Activated naive CD8-positive, alpha-beta T cell treated with anti-CD3 and anti-CD28 coated beads, Interleukin-2, amount 10 ng/mL, durations not matched to agents 7 days and 5 days (primary cell): ENCODE measurements around the gene MFAP2. TPM values are rescaled to one million over a fixed set of nuclear protein-coding genes. Genes with fewer than 3 reads are reported as not detected.
"Not testable (repeated sequence)": the region's sequence is repeated elsewhere in the genome, so short reads cannot be mapped to it uniquely, and the experiment has no call there.

Source experiments
- ATAC-seq: fragments of 150-1000 bp; cut with Tn5 transposase; one replicate; pipeline ENCODE4 v1.10.0; 2021; ENCODE audit warnings: low read depth, moderate library complexity
- POLR2A ChIA-PET: fragments of 350-600 bp; sonication (Branson Sonifier 250); formaldehyde crosslinking; loops from one replicate; lab custom pipeline; 2021; ENCODE audit warnings: antibody characterized with exemption; lab: Charles Lee
- DNase-seq: peaks from one replicate; pipeline ENCODE4 v3.0.0; 2021
- H3K27ac Mint-ChIP-seq: one replicate; pipeline ENCODE4 v1.8.0; 2022; ENCODE audit warnings: mild to moderate bottlenecking, mixed read lengths
- H3K27me3 Mint-ChIP-seq: one replicate; pipeline ENCODE4 v1.8.0; 2022; ENCODE audit warnings: mild to moderate bottlenecking, moderate library complexity, mixed read lengths
- H3K36me3 Mint-ChIP-seq: one replicate; pipeline ENCODE4 v1.8.0; 2021; ENCODE audit warnings: mild to moderate bottlenecking, mixed read lengths
- H3K4me1 Mint-ChIP-seq: one replicate; pipeline ENCODE4 v1.8.0; 2021; ENCODE audit warnings: mixed read lengths
- H3K4me3 Mint-ChIP-seq: one replicate; pipeline ENCODE4 v1.8.0; 2022; ENCODE audit warnings: mild to moderate bottlenecking, moderate library complexity, mixed read lengths
- H3K9me3 Mint-ChIP-seq: one replicate; pipeline ENCODE4 v1.8.0; 2021; ENCODE audit warnings: mixed read lengths
- total RNA-seq, 2 experiments: library from RNA; stranded (reverse); gene quantifications; one replicate each; pipeline ENCODE4 v1.2.3, GENCODE V29; 2021

The MFAP2 gene
- total RNA-seq, 2 experiments from 2014 or later, result not detected

GRCh38 chr1:16971341-16972188 lies 8.9 kb downstream of the MFAP2 start:
- no peak overlapping the region for H3K27ac Mint-ChIP-seq
- H3K4me1 Mint-ChIP-seq, result no peaks in the 10 kb centered on the region
- no peak for ATAC-seq
- H3K9me3 Mint-ChIP-seq, result no peaks in the 10 kb centered on the region
- POLR2A ChIA-PET, result no interaction called here
- no peak overlapping the region for H3K4me3 Mint-ChIP-seq
- DNase-seq, result no peak
- H3K36me3 Mint-ChIP-seq, result peaks cover 1% of the 10 kb centered on the region
- H3K27me3 Mint-ChIP-seq, result no peaks in the 10 kb centered on the region

- no peak overlapping the region for H3K4me3 Mint-ChIP-seq
- POLR2A ChIA-PET, result interaction anchor here (0.6 kb wide), 1 partner anchor 27 kb away, joined by 3 read pairs; no protein-coding TSS in a partner anchor
- no peaks in the 10 kb centered on the region for H3K4me1 Mint-ChIP-seq
- DNase-seq (no peak), ATAC-seq (no peak)
- no peaks in the 10 kb centered on the region for H3K9me3 Mint-ChIP-seq
- no peak overlapping the region for H3K27ac Mint-ChIP-seq
- H3K36me3 Mint-ChIP-seq, result peaks cover 3% of the 10 kb centered on the region
- no peaks in the 10 kb centered on the region for H3K27me3 Mint-ChIP-seq
These were observed 10.1 kb downstream of the MFAP2 start for GRCh38 chr1:16970132-16970910.

GRCh38 chr1:16969651-16970050 lies 10.8 kb downstream of the MFAP2 start:
- Mint-ChIP-seq H3K27ac (no peak overlapping the region), H3K9me3 (no peaks in the 10 kb centered on the region), H3K36me3 (peaks cover 3% of the 10 kb centered on the region), H3K27me3 (no peaks in the 10 kb centered on the region), H3K4me3 (no peak overlapping the region), H3K4me1 (no peaks in the 10 kb centered on the region)
- POLR2A ChIA-PET, result no interaction called here
- ATAC-seq (no peak), DNase-seq (no peak)

GRCh38 chr1:16969057-16969611 lies 11.3 kb downstream of the MFAP2 start:
- no peaks in the 10 kb centered on the region for H3K9me3 Mint-ChIP-seq
- POLR2A ChIA-PET, result no interaction called here
- no peak for DNase-seq
- no peak overlapping the region for H3K4me3 Mint-ChIP-seq
- H3K4me1 Mint-ChIP-seq, result no peaks in the 10 kb centered on the region
- H3K27ac Mint-ChIP-seq, result no peak overlapping the region
- ATAC-seq, result no peak
- H3K36me3 Mint-ChIP-seq, result peaks cover 3% of the 10 kb centered on the region
- H3K27me3 Mint-ChIP-seq, result no peaks in the 10 kb centered on the region

- ATAC-seq (no peak), DNase-seq (no peak)
- POLR2A ChIA-PET, result no interaction called here
- Mint-ChIP-seq H3K27me3 (no peaks in the 10 kb centered on the region), H3K9me3 (no peaks in the 10 kb centered on the region), H3K27ac (peak overlapping the region; percentile 56), H3K4me1 (no peaks in the 10 kb centered on the region), H3K36me3 (peaks cover 3% of the 10 kb centered on the region), H3K4me3 (no peak overlapping the region)
These were observed 12.0 kb downstream of the MFAP2 start for GRCh38 chr1:16968372-16968771.

- Mint-ChIP-seq H3K36me3 (peaks cover 3% of the 10 kb centered on the region), H3K4me3 (no peak overlapping the region), H3K27me3 (no peaks in the 10 kb centered on the region), H3K4me1 (no peaks in the 10 kb centered on the region), H3K27ac (no peak overlapping the region), H3K9me3 (no peaks in the 10 kb centered on the region)
- POLR2A ChIA-PET, result no interaction called here
- no peak for ATAC-seq
- no peak for DNase-seq
These were observed 12.5 kb downstream of the MFAP2 start for GRCh38 chr1:16967962-16968361.

- Mint-ChIP-seq H3K4me1 (no peaks in the 10 kb centered on the region), H3K27ac (no peak overlapping the region), H3K27me3 (no peaks in the 10 kb centered on the region), H3K36me3 (peaks cover 3% of the 10 kb centered on the region), H3K4me3 (no peak overlapping the region), H3K9me3 (no peaks in the 10 kb centered on the region)
- POLR2A ChIA-PET, result no interaction called here
- no peak for DNase-seq
- ATAC-seq, result no peak
These were observed 13.3 kb downstream of the MFAP2 start for GRCh38 chr1:16967095-16967575.

- no peaks in the 10 kb centered on the region for H3K27me3 Mint-ChIP-seq
- H3K9me3 Mint-ChIP-seq, result no peaks in the 10 kb centered on the region
- DNase-seq (no peak), ATAC-seq (no peak)
- no peak overlapping the region for H3K4me3 Mint-ChIP-seq
- no peaks in the 10 kb centered on the region for H3K4me1 Mint-ChIP-seq
- H3K36me3 Mint-ChIP-seq, result peaks cover 3% of the 10 kb centered on the region
- H3K27ac Mint-ChIP-seq, result no peak overlapping the region
- POLR2A ChIA-PET, result no interaction called here
These were observed 14.1 kb downstream of the MFAP2 start for GRCh38 chr1:16966282-16966681.

- POLR2A ChIA-PET, result no interaction called here
These were observed 14.8 kb downstream of the MFAP2 start for GRCh38 chr1:16965486-16966067.

GRCh38 chr1:16964169-16964568 lies 16.3 kb downstream of the MFAP2 start:
- H3K9me3 Mint-ChIP-seq, H3K4me1 Mint-ChIP-seq, POLR2A ChIA-PET, H3K36me3 Mint-ChIP-seq, ATAC-seq, DNase-seq, H3K27me3 Mint-ChIP-seq, H3K4me3 Mint-ChIP-seq: not testable (repeated sequence)
- H3K27ac Mint-ChIP-seq, result peak overlapping the region; percentile 45

More at GRCh38 chr1:16965486-16966067, 14.8 kb downstream of the MFAP2 start:
- no peaks in the 10 kb centered on the region for H3K9me3 Mint-ChIP-seq
- no peaks in the 10 kb centered on the region for H3K27me3 Mint-ChIP-seq
- no peak for DNase-seq
- H3K4me1 Mint-ChIP-seq, result peaks cover under 1% of the 10 kb centered on the region
- no peak overlapping the region for H3K4me3 Mint-ChIP-seq
- no peak for ATAC-seq
- no peak overlapping the region for H3K27ac Mint-ChIP-seq
- peaks cover 3% of the 10 kb centered on the region for H3K36me3 Mint-ChIP-seq

- H3K27me3 Mint-ChIP-seq, result no peaks in the 10 kb centered on the region
- ATAC-seq (no peak), DNase-seq (no peak)
- peaks cover 1% of the 10 kb centered on the region for H3K36me3 Mint-ChIP-seq
- no peaks in the 10 kb centered on the region for H3K9me3 Mint-ChIP-seq
- H3K4me3 Mint-ChIP-seq, result peak overlapping the region; percentile 69
- POLR2A ChIA-PET, result no interaction called here
- no peak overlapping the region for H3K27ac Mint-ChIP-seq
- H3K4me1 Mint-ChIP-seq, result peaks cover 5% of the 10 kb centered on the region
These were observed 18.9 kb downstream of the MFAP2 start for GRCh38 chr1:16961297-16962133.

- ATAC-seq (peak; percentile 81), DNase-seq (peak; percentile 85)
- Mint-ChIP-seq H3K36me3 (no peaks in the 10 kb centered on the region), H3K4me3 (peak overlapping the region; percentile 75), H3K4me1 (peaks cover 5% of the 10 kb centered on the region), H3K9me3 (no peaks in the 10 kb centered on the region), H3K27me3 (no peaks in the 10 kb centered on the region), H3K27ac (peak overlapping the region; percentile 48)
- POLR2A ChIA-PET, result interaction anchor here (1.2 kb wide), 1 partner anchor 56 kb away, joined by 4 read pairs; no protein-coding TSS in a partner anchor
These were observed 19.7 kb downstream of the MFAP2 start for GRCh38 chr1:16960560-16961296.
